ENCODE data around the gene TP53RK.

Gene TP53RK

DNA sequence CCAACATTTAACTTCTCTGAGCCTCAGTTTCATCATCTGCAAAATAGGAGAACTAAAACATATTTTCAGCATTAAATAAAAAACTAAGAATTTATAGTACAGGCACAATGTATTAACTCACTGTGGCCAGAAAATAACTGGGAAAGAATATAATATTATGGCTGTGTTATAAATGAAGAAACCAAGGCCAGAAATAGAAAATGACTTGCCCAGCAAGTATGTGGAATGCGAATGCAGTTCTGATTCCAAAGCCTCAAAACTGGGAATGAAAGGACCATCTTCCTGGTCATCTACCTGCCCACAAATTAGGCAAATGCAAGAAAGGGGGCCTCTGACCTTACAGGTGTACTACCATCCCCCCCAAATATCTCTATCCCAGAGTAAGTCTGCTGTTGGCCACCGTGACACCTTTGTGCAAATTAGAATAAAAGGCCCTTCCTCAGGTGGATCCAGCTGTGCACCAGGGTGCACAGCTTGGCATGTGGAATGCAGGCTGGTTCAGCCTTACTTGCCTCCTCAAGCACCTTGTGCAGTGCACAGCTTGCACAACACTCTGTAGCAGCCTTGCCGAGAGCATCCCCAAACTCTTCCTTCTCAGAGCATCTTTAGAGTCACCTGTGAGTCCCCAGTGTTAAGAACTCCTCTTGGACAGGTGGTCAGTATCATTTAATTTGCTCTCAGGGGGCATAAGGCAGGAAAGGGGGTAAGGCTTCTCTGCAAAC, 42.4 kb downstream of the TP53RK start:
- TF ChIP-seq, protein P1, sequence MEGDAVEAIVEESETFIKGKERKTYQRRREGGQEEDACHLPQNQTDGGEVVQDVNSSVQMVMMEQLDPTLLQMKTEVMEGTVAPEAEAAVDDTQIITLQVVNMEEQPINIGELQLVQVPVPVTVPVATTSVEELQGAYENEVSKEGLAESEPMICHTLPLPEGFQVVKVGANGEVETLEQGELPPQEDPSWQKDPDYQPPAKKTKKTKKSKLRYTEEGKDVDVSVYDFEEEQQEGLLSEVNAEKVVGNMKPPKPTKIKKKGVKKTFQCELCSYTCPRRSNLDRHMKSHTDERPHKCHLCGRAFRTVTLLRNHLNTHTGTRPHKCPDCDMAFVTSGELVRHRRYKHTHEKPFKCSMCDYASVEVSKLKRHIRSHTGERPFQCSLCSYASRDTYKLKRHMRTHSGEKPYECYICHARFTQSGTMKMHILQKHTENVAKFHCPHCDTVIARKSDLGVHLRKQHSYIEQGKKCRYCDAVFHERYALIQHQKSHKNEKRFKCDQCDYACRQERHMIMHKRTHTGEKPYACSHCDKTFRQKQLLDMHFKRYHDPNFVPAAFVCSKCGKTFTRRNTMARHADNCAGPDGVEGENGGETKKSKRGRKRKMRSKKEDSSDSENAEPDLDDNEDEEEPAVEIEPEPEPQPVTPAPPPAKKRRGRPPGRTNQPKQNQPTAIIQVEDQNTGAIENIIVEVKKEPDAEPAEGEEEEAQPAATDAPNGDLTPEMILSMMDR (conservative IDR thresholded peaks at IDR 0.05), result no peak
- H3K27ac ChIP-seq, result no peak overlapping the region

DNA sequence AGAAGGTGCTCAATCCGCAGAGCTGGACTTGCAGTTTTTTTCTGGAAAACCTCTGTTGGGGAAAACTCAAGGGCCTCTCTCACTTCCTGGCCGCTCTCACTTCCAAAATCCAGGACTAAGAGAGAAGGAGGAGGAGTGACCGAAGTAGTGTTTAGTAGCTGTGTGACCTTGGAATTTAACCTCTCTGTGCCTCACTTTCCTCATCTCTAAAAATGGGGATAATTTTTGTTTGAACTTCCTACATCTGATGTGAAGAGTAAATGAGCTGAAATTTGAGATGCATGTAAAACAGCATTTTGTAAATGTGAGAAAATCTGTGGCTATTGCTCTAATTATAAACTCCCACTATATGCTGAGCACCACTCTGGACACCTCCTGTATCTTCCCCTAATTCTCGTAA, 43.1 kb downstream of the TP53RK start:
- TF ChIP-seq, protein P1 (conservative IDR thresholded peaks at IDR 0.05), result no peak
- H3K27ac ChIP-seq, result no peak overlapping the region

DNA sequence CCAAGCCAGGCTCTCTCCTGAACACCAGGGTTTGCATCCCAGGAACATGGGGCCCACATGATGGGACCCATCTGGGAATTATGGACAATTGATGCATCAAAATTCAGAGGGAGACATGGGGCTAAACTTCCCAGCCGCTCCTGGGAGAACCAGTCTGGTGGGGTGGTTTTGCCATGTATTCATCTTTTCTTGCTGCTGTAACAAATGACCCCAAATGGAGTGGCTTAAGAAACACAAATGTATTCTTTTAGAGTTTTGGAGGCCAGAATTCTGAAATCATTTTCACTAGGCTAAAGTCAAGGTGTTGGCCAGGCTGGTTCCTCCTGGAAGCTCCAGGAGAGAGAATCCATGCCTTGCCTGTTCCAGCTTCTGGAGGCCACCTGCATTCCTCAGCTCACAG, 44.5 kb downstream of the TP53RK start:
- H3K27ac ChIP-seq, result no peak overlapping the region
- TF ChIP-seq, protein P1 (conservative IDR thresholded peaks at IDR 0.05), result no peak

DNA sequence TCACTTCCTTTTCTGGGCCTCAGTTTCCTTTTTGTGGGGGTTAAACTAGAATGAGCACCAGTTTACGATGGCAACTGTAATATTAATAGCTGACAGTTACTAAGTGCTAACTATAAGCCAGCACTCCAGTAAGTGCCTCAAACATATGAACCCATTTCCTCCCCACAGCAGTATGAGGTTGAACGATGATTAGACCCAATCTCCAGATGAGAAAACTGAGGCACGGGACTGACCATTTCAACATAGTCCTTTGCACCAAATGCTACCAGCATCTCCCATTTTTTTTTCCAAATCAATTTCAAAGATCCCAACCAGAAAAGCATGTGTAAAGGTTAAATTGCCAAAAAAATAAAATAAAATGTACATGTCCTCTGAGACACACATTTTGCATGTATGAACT, 45.1 kb downstream of the TP53RK start:
- TF ChIP-seq, protein P1 (conservative IDR thresholded peaks at IDR 0.05), result no peak
- no peak overlapping the region for H3K27ac ChIP-seq

DNA sequence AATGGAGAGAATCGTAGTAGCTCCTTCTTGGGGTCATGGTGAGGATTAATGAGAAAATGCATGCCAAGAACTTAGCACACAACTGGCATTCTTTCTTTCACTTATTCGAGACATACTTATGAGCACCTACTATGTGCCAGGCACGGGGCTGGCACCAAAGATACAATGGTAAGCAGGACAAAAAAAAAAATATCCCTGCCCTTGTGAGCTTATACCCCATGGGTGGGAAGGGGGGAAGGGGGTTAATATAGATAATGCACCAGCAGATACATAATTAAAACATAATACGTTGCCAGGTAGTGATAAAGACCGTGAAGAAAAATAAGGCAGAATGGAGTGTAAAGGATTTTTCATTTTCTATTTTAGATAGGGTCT, 46.3 kb downstream of the TP53RK start:
- no peak overlapping the region for H3K27ac ChIP-seq
- TF ChIP-seq, protein P1 (conservative IDR thresholded peaks at IDR 0.05), result no peak

DNA sequence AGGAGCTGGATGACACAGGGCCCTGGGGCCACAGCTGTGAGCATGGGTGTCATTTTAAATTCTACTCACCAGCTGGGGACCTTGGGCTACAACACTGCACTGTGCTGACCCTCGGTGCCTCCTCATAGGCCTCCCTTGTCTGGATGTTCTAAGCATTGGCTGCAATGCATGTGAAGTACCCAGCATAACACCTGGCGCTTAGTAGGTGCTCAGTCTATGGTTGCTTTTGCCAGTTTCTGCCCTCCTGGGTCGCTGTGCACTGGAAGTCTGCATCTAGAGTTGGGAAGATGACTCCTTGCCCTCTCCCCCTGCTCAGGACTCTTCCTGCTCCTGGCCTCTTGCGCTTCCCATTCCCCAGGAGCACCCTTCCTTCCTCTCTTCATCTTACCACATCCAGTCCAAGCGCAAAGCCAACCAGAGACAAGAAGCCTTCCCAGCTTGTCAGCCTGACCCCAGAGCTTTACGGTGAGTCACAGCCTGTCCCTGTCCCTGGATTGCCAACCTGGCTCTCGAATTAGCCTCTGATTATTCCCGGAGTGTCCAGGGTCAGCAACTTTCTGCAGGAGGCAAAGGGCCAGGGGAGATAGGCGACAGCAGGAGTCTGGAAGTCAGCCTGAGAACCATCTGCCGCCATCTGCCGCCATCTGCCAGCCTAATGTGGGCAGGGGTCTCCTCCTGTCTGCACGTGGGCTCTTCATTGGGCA, 46.8 kb downstream of the TP53RK start:
- no peak overlapping the region for H3K27ac ChIP-seq

DNA sequence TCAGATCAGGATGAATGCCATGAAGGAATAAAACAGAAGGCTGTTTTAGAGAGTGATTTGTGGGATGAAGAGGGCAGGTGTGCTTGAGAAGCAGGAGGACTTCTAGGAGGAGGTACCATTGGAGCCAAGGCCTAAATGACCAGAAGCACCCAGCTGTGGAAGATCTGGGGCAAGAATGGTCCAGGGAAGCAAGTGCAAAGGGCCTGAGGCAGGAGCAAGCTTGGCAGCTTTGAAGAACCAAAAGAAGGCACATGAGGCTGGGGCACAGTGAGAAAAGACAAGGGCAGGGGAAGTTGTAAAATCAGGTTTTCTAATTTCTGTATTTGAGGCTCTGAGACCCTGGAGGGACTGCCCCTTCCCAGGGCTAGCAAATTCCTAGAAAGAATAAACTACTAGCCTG, 47.8 kb downstream of the TP53RK start:
- TF ChIP-seq, protein P1 (conservative IDR thresholded peaks at IDR 0.05), result no peak
- peak overlapping the region; percentile 37; the same call in 1 of the 2 replicates for H3K27ac ChIP-seq

More for the DNA sequence above, 46.8 kb downstream of the TP53RK start:
- TF ChIP-seq, protein P1 (conservative IDR thresholded peaks at IDR 0.05), result no peak

Measured in VCaP (cell line).